ENCODE data around the gene TWF2.

- TF ChIP-seq CTCF (IDR thresholded peaks at IDR 0.05; ENCODE audit: insufficient read depth, low read length, poor library complexity, severe bottlenecking) (no peak), EZH2phosphoT487 (conservative IDR thresholded peaks at IDR 0.05; ENCODE audit: low read length) (no peak)
Measured at GRCh38 chr3:52246728-52247408, 7.9 kb upstream of the TWF2 start.
